Stimulated activated naive B cell treated with anti-CD40 and anti-IgM and Interleukin-4, amounts not matched to agents 10 μg/mL and 1 μg/mL and 100 μg/mL, for 72 hours (primary cell): ENCODE measurements around the gene LRRC37B.
"Not testable (repeated sequence)": the region's sequence is repeated elsewhere in the genome, so short reads cannot be mapped to it uniquely, and the experiment has no call there.

Source experiments
- ATAC-seq, 2 donors: fragments of 150-1000 bp; cut with Tn5 transposase; replicated peaks; 2 replicates each; pipeline ENCODE4 v1.10.0; 2021; ENCODE audit warnings: moderate library complexity in 1 of 2
- DNase-seq: peaks from one replicate; pipeline ENCODE4 v3.0.0; 2021
- H3K27ac Mint-ChIP-seq: one replicate; pipeline ENCODE4 v1.8.0; 2022; ENCODE audit warnings: mild to moderate bottlenecking, mixed read lengths
- H3K27me3 Mint-ChIP-seq, 2 donors: one replicate each; pipeline ENCODE4 v1.8.0; 2022; ENCODE audit warnings: mixed read lengths in 2 of 2
- H3K36me3 Mint-ChIP-seq, 2 donors: one replicate each; pipeline ENCODE4 v1.8.0; 2022; ENCODE audit warnings: mixed read lengths in 2 of 2, mild to moderate bottlenecking in 1 of 2
- H3K4me1 Mint-ChIP-seq, 2 donors: one replicate each; pipeline ENCODE4 v1.8.0; 2022; ENCODE audit warnings: mixed read lengths in 2 of 2, mild to moderate bottlenecking in 1 of 2
- H3K4me3 Mint-ChIP-seq, 2 donors: one replicate each; pipeline ENCODE4 v1.8.0; 2022; ENCODE audit warnings: mild to moderate bottlenecking in 2 of 2, mixed read lengths in 2 of 2, moderate library complexity in 1 of 2
- H3K9me3 Mint-ChIP-seq, 2 donors: one replicate each; pipeline ENCODE4 v1.8.0; 2022; ENCODE audit warnings: mixed read lengths in 2 of 2, mild to moderate bottlenecking in 1 of 2

The LRRC37B gene

GRCh38 chr17:32099686-32100085 is 92.5 kb downstream of the LRRC37B start:
- Mint-ChIP-seq H3K9me3 (no peaks in the 10 kb centered on the region), H3K4me3 (no peak overlapping the region), H3K36me3 (no peaks in the 10 kb centered on the region), H3K4me1 (peaks cover 0 to 1% of the 10 kb centered on the region in 2 donors), H3K27me3 (no peaks in the 10 kb centered on the region), H3K27ac (no peak overlapping the region)
- ATAC-seq (no peak), DNase-seq (no peak)

DNA sequence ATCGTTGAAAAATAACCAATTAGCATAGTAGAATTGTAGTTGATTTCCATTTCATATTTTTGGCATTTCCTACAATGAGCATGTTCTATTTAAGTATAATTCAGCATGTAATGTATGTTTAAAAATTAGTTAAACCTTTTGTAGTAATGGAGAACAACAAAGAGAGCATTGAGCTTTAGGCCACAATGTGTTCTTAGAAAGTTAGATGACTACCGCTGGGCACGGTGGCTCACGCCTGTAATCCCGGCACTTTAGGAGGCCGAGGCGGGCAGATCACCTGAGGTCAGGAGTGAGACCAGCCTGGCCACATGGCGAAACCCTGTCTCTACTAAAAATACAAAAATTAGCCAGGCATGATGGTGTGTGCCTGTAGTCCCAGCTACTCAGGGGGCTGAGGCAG is 93.1 kb downstream of the LRRC37B start:
- not testable (repeated sequence) for H3K4me3 Mint-ChIP-seq, ATAC-seq, H3K27me3 Mint-ChIP-seq, DNase-seq, H3K36me3 Mint-ChIP-seq, H3K27ac Mint-ChIP-seq, H3K4me1 Mint-ChIP-seq, H3K9me3 Mint-ChIP-seq

- peaks cover 0 to 4% of the 10 kb centered on the region in 2 donors for H3K27me3 Mint-ChIP-seq
- H3K27ac Mint-ChIP-seq, result no peak overlapping the region
- no peaks in the 10 kb centered on the region for H3K9me3 Mint-ChIP-seq
- no peaks in the 10 kb centered on the region for H3K36me3 Mint-ChIP-seq
- ATAC-seq (no peak), DNase-seq (no peak)
- H3K4me1 Mint-ChIP-seq, result peaks cover 0 to 1% of the 10 kb centered on the region in 2 donors
- no peak overlapping the region for H3K4me3 Mint-ChIP-seq
Measured at GRCh38 chr17:32100971-32101631, 93.9 kb downstream of the LRRC37B start.

GRCh38 chr17:32102172-32102571 is 95.0 kb downstream of the LRRC37B start:
- no peak overlapping the region for H3K27ac Mint-ChIP-seq
- ATAC-seq (no peak), DNase-seq (no peak)
- no peak overlapping the region for H3K4me3 Mint-ChIP-seq
- peaks cover 0 to 3% of the 10 kb centered on the region in 2 donors for H3K4me1 Mint-ChIP-seq
- H3K9me3 Mint-ChIP-seq, result no peaks in the 10 kb centered on the region
- H3K27me3 Mint-ChIP-seq, result peaks cover 0 to 4% of the 10 kb centered on the region in 2 donors
- no peaks in the 10 kb centered on the region for H3K36me3 Mint-ChIP-seq

DNA sequence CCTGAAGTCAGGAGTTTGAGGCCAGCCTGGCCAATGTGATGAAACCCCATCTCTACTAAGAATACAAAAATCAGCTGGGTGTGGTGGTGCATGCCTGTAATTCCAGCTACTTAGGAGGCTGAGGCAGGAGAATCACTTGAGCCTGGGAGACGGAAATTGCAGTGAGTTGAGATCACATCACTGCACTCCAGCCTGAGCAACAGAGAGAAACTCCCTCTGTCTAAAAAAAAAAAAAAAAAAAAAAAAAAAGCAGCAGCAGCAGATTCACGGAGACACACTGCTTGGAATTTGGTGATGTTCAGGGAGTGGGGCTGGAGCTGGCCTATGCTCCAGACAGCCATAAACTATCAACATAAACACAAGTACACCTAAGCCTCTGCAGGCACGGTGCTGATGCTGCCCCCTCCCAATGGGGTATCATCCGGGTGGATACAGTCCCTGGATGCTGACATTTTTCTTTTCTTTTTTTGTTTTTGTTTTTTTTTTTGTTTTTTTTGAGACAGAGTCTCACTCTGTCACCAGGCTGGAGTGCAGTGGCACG is 95.5 kb downstream of the LRRC37B start:
- no peaks in the 10 kb centered on the region for H3K9me3 Mint-ChIP-seq
- no peak overlapping the region for H3K27ac Mint-ChIP-seq
- no peak overlapping the region for H3K4me3 Mint-ChIP-seq
- DNase-seq (no peak), ATAC-seq (no peak)
- no peaks in the 10 kb centered on the region for H3K36me3 Mint-ChIP-seq
- peaks cover 0 to 4% of the 10 kb centered on the region in 2 donors for H3K27me3 Mint-ChIP-seq
- peaks cover 0 to 3% of the 10 kb centered on the region in 2 donors for H3K4me1 Mint-ChIP-seq
